Endothelial cell of umbilical vein (primary cell): ENCODE data around the gene ANKH.
"Not testable (repeated sequence)": the region's sequence is repeated elsewhere in the genome, so short reads cannot be mapped to it uniquely, and the experiment has no call there.

Experiments
- CTCF ChIP-seq, 2 donors: IDR thresholded peaks; 1 replicate in 1 of 2; 2 replicates in 1 of 2; pipeline ENCODE4 v1.5.1; 2011; ENCODE audit warnings: low read length in 2 of 2, mild to moderate bottlenecking in 2 of 2, moderate library complexity in 2 of 2, control low read depth in 1 of 2, inconsistent platforms in 1 of 2, low read depth in 1 of 2; ENCODE audit not compliant: insufficient read depth in 1 of 2; ENCODE audit errors: extremely low read depth in 1 of 2
- JUN ChIP-seq: IDR thresholded peaks from 2 replicates; pipeline ENCODE4 v1.6.1; 2011; ENCODE audit warnings: borderline replicate concordance, low read depth; ENCODE audit not compliant: insufficient read length, insufficient read depth
- MYC ChIP-seq: IDR thresholded peaks from one replicate; pipeline ENCODE4 v1.6.1; 2011; ENCODE audit warnings: mild to moderate bottlenecking, low read depth, low read length
- POLR2A ChIP-seq: IDR thresholded peaks from 2 replicates; pipeline ENCODE4 v1.6.1; 2012; ENCODE audit warnings: low read depth, mild to moderate bottlenecking, control low read depth, low read length

DNA sequence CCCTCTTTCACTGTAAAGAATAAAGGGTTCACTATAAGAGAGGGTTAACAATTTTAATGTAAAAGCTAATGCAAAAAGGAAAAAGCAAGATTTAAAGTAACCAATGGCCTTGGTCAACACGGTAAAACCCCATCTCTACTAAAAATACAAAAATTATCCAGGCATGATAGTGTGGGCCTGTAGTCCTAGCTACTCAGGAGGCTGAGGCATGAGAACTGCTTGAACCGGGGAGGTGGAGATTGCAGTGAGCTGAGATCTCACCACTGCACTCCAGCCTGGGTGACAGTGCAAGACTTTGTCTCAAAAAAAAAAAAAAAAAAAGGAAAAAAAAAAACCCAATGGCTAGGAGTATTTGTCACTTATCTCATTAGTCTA, 53.8 kb downstream of the ANKH start:
- TF ChIP-seq JUN; CTCF (IDR thresholded peaks at IDR 0.05; ENCODE audit: extremely low read depth in 1 of 2, insufficient read depth in 1 of 2, low read depth in 1 of 2, low read length in 2 of 2); POLR2A; MYC: not testable (repeated sequence)
